A673 (cell line): Measurements from ENCODE around the gene RTKN2. TPM values are rescaled to one million over a fixed set of nuclear protein-coding genes. Genes with fewer than 3 reads are reported as not detected.

Experiments
- BruUV-seq: library from RNA; stranded (reverse); fragments of 400-500 nt; replicated peaks from 2 replicates; lab custom pipeline; 2021; lab: Mats Ljungman, UMichigan
- CTCF ChIA-PET: fragments of 300-600 bp; sonication (Branson Sonifier 250); formaldehyde crosslinking; loops from one replicate; lab custom pipeline; 2022; ENCODE audit warnings: antibody characterized with exemption; lab: Charles Lee
- POLR2A ChIA-PET: fragments of 300-600 bp; sonication (Branson Sonifier 250); formaldehyde crosslinking; loops from one replicate; lab custom pipeline; 2022; ENCODE audit warnings: antibody characterized with exemption; ENCODE audit not compliant: low non-redundant PET; lab: Charles Lee
- DNase-seq: peaks from one replicate; pipeline ENCODE4 v3.0.0-alpha.2; 2015; ENCODE audit warnings: low spot score
- H3K27ac ChIP-seq: fragments of 200-600 bp; sonication (generic); 2 replicates; pipeline ENCODE4 v1.5.1; 2016; ENCODE audit warnings: mixed run types, low read depth, mild to moderate bottlenecking, mixed read lengths, antibody characterized with exemption, low read length; ENCODE audit not compliant: poor library complexity, severe bottlenecking
- H3K27me3 ChIP-seq: fragments of 200-600 bp; sonication (generic); replicated peaks from 2 replicates; pipeline ENCODE4 v1.6.1; 2017; ENCODE audit warnings: mixed run types, low read depth, mild to moderate bottlenecking, mixed read lengths, antibody characterized with exemption, low read length; ENCODE audit not compliant: insufficient read depth, poor library complexity
- H3K36me3 ChIP-seq: fragments of 200-600 bp; sonication (generic); 2 replicates; pipeline ENCODE4 v1.6.1; 2016; ENCODE audit warnings: mixed run types, mild to moderate bottlenecking, mixed read lengths, antibody characterized with exemption, low read length; ENCODE audit not compliant: insufficient read depth, poor library complexity, severe bottlenecking
- H3K4me1 ChIP-seq: fragments of 200-600 bp; sonication (generic); 2 replicates; pipeline ENCODE4 v1.6.1; 2017; ENCODE audit warnings: mixed run types, mild to moderate bottlenecking, mixed read lengths, antibody characterized with exemption, low read length; ENCODE audit not compliant: insufficient read depth, poor library complexity, severe bottlenecking
- H3K4me3 ChIP-seq: fragments of 200-600 bp; sonication (generic); 2 replicates; pipeline ENCODE4 v1.5.1; 2016; ENCODE audit warnings: low read depth, mixed run types, mild to moderate bottlenecking, mixed read lengths, low read length; ENCODE audit not compliant: poor library complexity, severe bottlenecking
- H3K9me3 ChIP-seq: fragments of 200-600 bp; sonication (generic); 2 replicates; pipeline ENCODE4 v1.6.1; 2016; ENCODE audit warnings: mixed run types, low read depth, mild to moderate bottlenecking, mixed read lengths, antibody characterized with exemption, low read length; ENCODE audit not compliant: poor library complexity, severe bottlenecking
- EZH2 ChIP-seq: fragments of 200-600 bp; sonication (generic); IDR thresholded peaks from 2 replicates; pipeline ENCODE4 v1.6.1; 2017; ENCODE audit warnings: borderline replicate concordance, low read depth, mild to moderate bottlenecking, mixed read lengths, antibody characterized with exemption, low read length; ENCODE audit not compliant: poor library complexity, severe bottlenecking
- intact Hi-C: fragments of 100-400 bp; cut with micrococcal nuclease; formaldehyde crosslinking; loops from one replicate; pipeline ENCODE4 v1.10.0; 2022; ENCODE audit not compliant: unreplicated experiment
- total RNA-seq: library from RNA; stranded (reverse); gene quantifications from 2 replicates; pipeline ENCODE4 v1.2.3, GENCODE V29; 2021
- TF ChIP-seq, protein P1 (sequence below): fragments of 300-800, 200-600 bp; sonication (generic); conservative IDR thresholded peaks from 2 replicates; pipeline ENCODE4 v1.5.1; 2017; ENCODE audit warnings: low read depth, mild to moderate bottlenecking, antibody characterized with exemption, low read length, moderate library complexity, mixed read lengths

Gene RTKN2
- total RNA-seq, 1 experiment from 2014 or later: 22.3 TPM

DNA sequence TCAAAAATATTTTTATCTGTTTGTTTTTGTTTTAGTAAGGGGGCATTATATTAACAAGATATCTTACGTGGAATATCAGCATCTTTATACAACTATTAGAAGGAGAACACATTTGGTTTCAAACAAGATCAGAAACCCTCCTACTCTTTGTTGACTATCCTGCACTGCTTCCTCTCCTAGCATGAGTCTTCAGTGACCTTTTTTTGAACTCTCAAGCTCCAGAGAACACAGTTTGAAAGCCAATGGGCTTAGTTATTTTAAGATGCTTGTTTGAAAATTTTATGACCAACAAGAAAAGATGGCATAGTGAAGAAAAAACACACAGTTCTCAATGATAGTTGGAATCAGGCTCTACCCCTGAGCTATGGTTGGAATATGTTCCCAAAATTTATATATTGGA, 37.2 kb upstream of the RTKN2 start:
- Histone ChIP-seq H3K27me3 (no peaks in the 10 kb centered on the region), H3K27ac (no peak overlapping the region), H3K9me3 (no peaks in the 10 kb centered on the region), H3K4me3 (no peak overlapping the region), H3K36me3 (no peaks in the 10 kb centered on the region), H3K4me1 (no peaks in the 10 kb centered on the region)
- DNase-seq: no peak
- no TSS peak for BruUV-seq
- ChIA-PET POLR2A (no interaction called here), CTCF (no interaction called here)
- intact Hi-C loops: no loop called here
- TF ChIP-seq, protein P1, sequence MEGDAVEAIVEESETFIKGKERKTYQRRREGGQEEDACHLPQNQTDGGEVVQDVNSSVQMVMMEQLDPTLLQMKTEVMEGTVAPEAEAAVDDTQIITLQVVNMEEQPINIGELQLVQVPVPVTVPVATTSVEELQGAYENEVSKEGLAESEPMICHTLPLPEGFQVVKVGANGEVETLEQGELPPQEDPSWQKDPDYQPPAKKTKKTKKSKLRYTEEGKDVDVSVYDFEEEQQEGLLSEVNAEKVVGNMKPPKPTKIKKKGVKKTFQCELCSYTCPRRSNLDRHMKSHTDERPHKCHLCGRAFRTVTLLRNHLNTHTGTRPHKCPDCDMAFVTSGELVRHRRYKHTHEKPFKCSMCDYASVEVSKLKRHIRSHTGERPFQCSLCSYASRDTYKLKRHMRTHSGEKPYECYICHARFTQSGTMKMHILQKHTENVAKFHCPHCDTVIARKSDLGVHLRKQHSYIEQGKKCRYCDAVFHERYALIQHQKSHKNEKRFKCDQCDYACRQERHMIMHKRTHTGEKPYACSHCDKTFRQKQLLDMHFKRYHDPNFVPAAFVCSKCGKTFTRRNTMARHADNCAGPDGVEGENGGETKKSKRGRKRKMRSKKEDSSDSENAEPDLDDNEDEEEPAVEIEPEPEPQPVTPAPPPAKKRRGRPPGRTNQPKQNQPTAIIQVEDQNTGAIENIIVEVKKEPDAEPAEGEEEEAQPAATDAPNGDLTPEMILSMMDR: no peak
- TF ChIP-seq EZH2: no peak

GRCh38 chr10:62303922-62304321, 35.3 kb upstream of the RTKN2 start:
- intact Hi-C loops: no loop called here

DNA sequence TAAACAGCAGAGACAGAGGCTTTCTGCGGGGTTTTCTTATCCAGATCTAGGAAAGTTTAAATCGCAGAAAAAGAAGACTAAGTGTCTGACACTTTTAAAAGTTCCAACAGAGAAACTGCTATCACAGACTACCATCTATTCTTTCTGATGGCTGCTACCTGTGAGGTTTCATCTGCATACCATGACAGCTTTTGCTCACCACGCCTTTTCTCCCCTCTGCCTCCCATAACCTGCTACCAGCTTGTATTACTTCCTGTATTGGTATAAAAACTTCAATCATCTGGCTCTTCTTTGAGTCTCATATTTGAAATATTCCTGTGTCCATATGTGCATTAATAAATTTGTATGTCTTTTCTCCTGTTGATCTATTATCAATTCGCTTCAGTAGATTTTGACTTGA, 34.1 kb upstream of the RTKN2 start:
- Histone ChIP-seq H3K27me3 (no peaks in the 10 kb centered on the region), H3K27ac (no peak overlapping the region), H3K9me3 (no peaks in the 10 kb centered on the region), H3K4me1 (no peaks in the 10 kb centered on the region), H3K4me3 (no peak overlapping the region), H3K36me3 (no peaks in the 10 kb centered on the region)
- no peak for DNase-seq
- TF ChIP-seq, protein P1: no peak
- TF ChIP-seq EZH2: no peak
- intact Hi-C loops: no loop called here
- ChIA-PET POLR2A (no interaction called here), CTCF (no interaction called here)
- BruUV-seq: no TSS peak

More at GRCh38 chr10:62303922-62304321, 35.3 kb upstream of the RTKN2 start:
- no TSS peak for BruUV-seq
- CTCF ChIA-PET: no interaction called here
- no peak for DNase-seq
- H3K4me1 ChIP-seq: no peaks in the 10 kb centered on the region
- H3K9me3 ChIP-seq: no peaks in the 10 kb centered on the region
- H3K27me3 ChIP-seq: no peaks in the 10 kb centered on the region
- POLR2A ChIA-PET: no interaction called here
- no peak overlapping the region for H3K27ac ChIP-seq
- no peaks in the 10 kb centered on the region for H3K36me3 ChIP-seq
- H3K4me3 ChIP-seq: no peak overlapping the region
- TF ChIP-seq, protein P1: no peak
- TF ChIP-seq EZH2: no peak
